Pancreas (tissue), 10 donors: Measurements from ENCODE around the gene DLX1. TPM values are rescaled to one million over a fixed set of nuclear protein-coding genes. Genes with fewer than 3 reads are reported as not detected.

Experiments used
- ATAC-seq, 4 donors: fragments of 200-7000 bp; cut with Tn5 transposase; one replicate each; pipeline versions ENCODE4 v1.8.0 to v1.9.1; 2020; ENCODE audit warnings: mild to moderate bottlenecking in 4 of 4, moderate library complexity in 4 of 4
- DNase-seq, 6 donors: peaks; one replicate each; pipeline ENCODE4 v3.0.0-alpha.2; 2020
- FAIRE-seq: peaks from 2 replicates; lab custom pipeline; 2012; peaks lifted over from hg19 to GRCh38; lab: Jason Lieb, UNC
- H3K27ac ChIP-seq, 4 donors: fragments of 200-600 bp; sonication (generic); 1 replicate in 3 of 4; 2 replicates in 1 of 4; pipeline versions ENCODE4 v1.5.0 to v1.8.0; 2020
- H3K27me3 ChIP-seq, 4 donors: fragments of 200-600 bp; one replicate each; pipeline ENCODE4 v1.8.0; 2021
- H3K36me3 ChIP-seq, 3 donors: fragments of 200-600 bp; sonication (generic) in 1 of 3; one replicate each; pipeline versions ENCODE4 v1.5.0 to v1.8.0; 2020 to 2021
- H3K4me1 ChIP-seq, 3 donors: fragments of 200-600 bp; one replicate each; pipeline ENCODE4 v1.8.0; 2021
- H3K4me3 ChIP-seq, 4 donors: fragments of 200-600 bp; sonication (generic) in 2 of 4; one replicate each; pipeline versions ENCODE4 v1.5.0 to v1.8.0; 2020 to 2021
- H3K9me3 ChIP-seq, 4 donors: fragments of 200-600 bp; one replicate each; pipeline ENCODE4 v1.8.0; 2021
- WGBS, 2 donors: extraction: QIAGEN DNeasy Blood & Tissue Kit; methylation state at CpG; one replicate each; pipeline ENCODE4 v1.1.7; 2013; 5-methylcytosine and 5-hydroxymethylcytosine counted together
- intact Hi-C, 3 donors: fragments of 100-400 bp; cut with DNase I; formaldehyde crosslinking; loops; one replicate each; pipeline versions ENCODE4 v1.11.1 to v1.14.2; 2022
- polyA plus RNA-seq, 2 donors: library from polyadenylated mRNA; stranded (reverse); fragments of 200-250 nt; gene quantifications; one replicate each; pipeline ENCODE4 v1.2.3, GENCODE V29; 2013
- total RNA-seq, 6 donors: library from RNA; stranded (reverse); fragmentation: NEBNext Ultra II Directional in 4 of 6; extraction: Animal tissue kit (Norgen Biotek cat#: 25700) in 4 of 6; gene quantifications; one replicate each; pipeline versions ENCODE4 v1.2.1 to v1.2.4, GENCODE V29; 2021 to 2023
- TF ChIP-seq, protein P1 (sequence below), 4 donors: fragments of 200-600 bp; sonication (generic) in 3 of 4; IDR thresholded peaks; one replicate each; pipeline versions ENCODE4 v1.5.0 to v1.8.0; 2021; ENCODE audit warnings: antibody characterized with exemption in 4 of 4
- donor health status: healthy with polysubstance abuse.
- donor health status: DM: no; HTN: no; CAD: no; lungs with moderate emphysema.
- donor health status: DM: no; HTN: no; CAD: no.
- donor health status: control.
- donor health status: control.
- donor health status: Bipolar disorder and iron deficiency.
- donor health status: DM: yes; HTN: yes; CAD: no.
- donor health status: DM: no; HTN: no; CAD: no.
- donor health status: DM: no; HTN: no; CAD: no.
- donor health status: DM: yes; HTN: yes; CAD: no.

The DLX1 gene
- total and polyA plus RNA-seq, 8 donors, result 0.15 to 0.26 (median 0.25) TPM; not detected in 5

DNA sequence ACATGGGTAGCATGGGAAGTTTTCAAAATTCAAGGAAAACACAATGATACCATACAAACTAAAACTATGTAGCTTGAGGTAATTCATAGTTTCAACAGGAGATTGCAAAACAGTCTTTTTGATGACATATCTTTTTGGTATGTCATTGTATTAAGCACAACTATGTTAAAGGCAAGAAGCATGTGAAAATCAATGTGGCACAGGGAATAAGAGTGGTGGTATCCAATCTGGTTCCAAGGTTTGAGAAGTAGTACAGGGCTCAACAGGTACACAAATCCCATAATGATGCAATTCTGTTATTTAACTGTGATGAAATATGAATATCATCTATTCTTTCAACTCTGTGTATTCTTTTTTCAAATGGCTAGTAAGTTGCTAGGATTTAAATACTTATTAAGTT is 33.8 kb downstream of the DLX1 start:
- Histone ChIP-seq H3K9me3 (no peaks in the 10 kb centered on the region), H3K4me3 (no peak overlapping the region), H3K27me3 (peaks cover 0 to 3% (median 0%) of the 10 kb centered on the region in 4 donors), H3K27ac (no peak overlapping the region), H3K4me1 (no peaks in the 10 kb centered on the region), H3K36me3 (no peaks in the 10 kb centered on the region)
- intact Hi-C loops, result no loop called here
- FAIRE-seq (no peak), ATAC-seq (no peak), DNase-seq (no peak)
- TF ChIP-seq, protein P1, sequence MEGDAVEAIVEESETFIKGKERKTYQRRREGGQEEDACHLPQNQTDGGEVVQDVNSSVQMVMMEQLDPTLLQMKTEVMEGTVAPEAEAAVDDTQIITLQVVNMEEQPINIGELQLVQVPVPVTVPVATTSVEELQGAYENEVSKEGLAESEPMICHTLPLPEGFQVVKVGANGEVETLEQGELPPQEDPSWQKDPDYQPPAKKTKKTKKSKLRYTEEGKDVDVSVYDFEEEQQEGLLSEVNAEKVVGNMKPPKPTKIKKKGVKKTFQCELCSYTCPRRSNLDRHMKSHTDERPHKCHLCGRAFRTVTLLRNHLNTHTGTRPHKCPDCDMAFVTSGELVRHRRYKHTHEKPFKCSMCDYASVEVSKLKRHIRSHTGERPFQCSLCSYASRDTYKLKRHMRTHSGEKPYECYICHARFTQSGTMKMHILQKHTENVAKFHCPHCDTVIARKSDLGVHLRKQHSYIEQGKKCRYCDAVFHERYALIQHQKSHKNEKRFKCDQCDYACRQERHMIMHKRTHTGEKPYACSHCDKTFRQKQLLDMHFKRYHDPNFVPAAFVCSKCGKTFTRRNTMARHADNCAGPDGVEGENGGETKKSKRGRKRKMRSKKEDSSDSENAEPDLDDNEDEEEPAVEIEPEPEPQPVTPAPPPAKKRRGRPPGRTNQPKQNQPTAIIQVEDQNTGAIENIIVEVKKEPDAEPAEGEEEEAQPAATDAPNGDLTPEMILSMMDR (IDR thresholded peaks at IDR 0.05), result no peak

DNA sequence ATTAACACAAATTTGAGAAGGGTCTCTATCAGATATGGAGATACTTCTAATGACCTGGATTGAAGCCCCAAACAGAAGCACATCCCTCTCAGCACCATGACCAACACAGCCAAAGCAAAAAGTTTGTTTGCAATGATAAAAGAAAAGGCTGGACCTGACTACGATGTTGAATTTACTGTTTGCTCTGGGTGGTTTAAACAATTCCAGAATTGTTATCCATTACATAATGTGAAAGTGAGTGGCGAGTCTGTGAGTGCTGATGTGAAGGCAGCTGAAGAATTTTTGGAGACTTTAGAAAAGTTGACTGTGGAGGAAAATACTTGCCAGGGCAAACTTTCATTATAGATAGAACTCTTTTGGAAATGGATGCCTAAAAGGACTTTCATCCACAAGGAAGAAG is 34.8 kb downstream of the DLX1 start:
- Histone ChIP-seq H3K9me3 (no peaks in the 10 kb centered on the region), H3K4me3 (no peak overlapping the region), H3K27ac (no peak overlapping the region), H3K27me3 (peaks cover 0 to 3% (median 0%) of the 10 kb centered on the region in 4 donors), H3K4me1 (no peaks in the 10 kb centered on the region), H3K36me3 (no peaks in the 10 kb centered on the region)
- intact Hi-C loops, result no loop called here
- DNase-seq (no peak), ATAC-seq (no peak), FAIRE-seq (no peak)
- TF ChIP-seq, protein P1 (IDR thresholded peaks at IDR 0.05), result no peak
- 21 to 25% methylated on average over 2 of the region's 2 CpGs for WGBS, 2 donors

DNA sequence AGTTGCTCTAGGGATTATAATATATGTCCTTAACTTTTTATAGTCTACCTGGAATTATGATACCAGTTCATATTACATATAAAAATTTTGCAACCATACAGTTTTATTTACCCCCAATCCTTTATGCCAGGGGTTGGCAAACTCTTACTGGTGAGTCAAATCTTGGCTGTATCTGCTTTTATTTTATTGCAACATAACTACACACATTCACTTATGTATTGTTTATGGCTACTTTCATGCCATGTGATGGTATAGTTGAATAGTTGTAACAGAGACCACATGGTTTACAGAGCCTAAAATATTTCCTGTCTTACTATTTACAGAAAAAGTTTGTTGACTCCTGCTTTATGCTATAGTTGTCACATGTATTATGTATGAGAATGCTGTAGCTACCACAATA is 43.2 kb downstream of the DLX1 start:
- no peak for DNase-seq
- H3K27ac ChIP-seq, result no peak overlapping the region
- FAIRE-seq, result no peak
- H3K4me1 ChIP-seq, result no peaks in the 10 kb centered on the region
- H3K4me3 ChIP-seq, result no peak overlapping the region
- H3K9me3 ChIP-seq, result no peaks in the 10 kb centered on the region
- no peak for ATAC-seq
- H3K27me3 ChIP-seq, result no peaks in the 10 kb centered on the region
- TF ChIP-seq, protein P1 (IDR thresholded peaks at IDR 0.05), result no peak
- no peaks in the 10 kb centered on the region for H3K36me3 ChIP-seq
- intact Hi-C loops, result no loop called here

DNA sequence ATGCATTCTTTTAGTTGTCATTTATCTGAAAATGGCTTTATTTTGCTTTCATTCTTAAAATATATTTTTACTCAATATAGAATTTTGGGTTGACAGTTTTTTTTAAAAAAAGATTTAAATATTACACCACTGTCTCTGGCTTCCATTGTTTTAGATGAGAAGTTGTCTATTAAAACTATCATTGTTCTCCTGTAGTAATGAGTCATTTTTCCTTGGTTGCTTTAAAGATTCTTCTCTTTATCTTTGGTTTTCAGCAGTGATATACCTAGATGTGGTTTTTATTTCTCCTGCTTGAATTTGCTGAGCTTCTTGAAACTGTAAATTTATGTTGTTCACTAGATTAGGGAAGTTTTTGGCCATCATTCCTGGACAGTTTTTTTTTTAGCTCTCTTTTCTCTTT is 44.1 kb downstream of the DLX1 start:
- DNase-seq, result no peak
- no peak for FAIRE-seq
- no peak for ATAC-seq
- Histone ChIP-seq H3K9me3 (no peaks in the 10 kb centered on the region), H3K27me3 (no peaks in the 10 kb centered on the region), H3K36me3 (no peaks in the 10 kb centered on the region), H3K27ac (no peak overlapping the region), H3K4me3 (no peak overlapping the region), H3K4me1 (no peaks in the 10 kb centered on the region)
- TF ChIP-seq, protein P1 (IDR thresholded peaks at IDR 0.05), result no peak
- intact Hi-C loops, result no loop called here

DNA sequence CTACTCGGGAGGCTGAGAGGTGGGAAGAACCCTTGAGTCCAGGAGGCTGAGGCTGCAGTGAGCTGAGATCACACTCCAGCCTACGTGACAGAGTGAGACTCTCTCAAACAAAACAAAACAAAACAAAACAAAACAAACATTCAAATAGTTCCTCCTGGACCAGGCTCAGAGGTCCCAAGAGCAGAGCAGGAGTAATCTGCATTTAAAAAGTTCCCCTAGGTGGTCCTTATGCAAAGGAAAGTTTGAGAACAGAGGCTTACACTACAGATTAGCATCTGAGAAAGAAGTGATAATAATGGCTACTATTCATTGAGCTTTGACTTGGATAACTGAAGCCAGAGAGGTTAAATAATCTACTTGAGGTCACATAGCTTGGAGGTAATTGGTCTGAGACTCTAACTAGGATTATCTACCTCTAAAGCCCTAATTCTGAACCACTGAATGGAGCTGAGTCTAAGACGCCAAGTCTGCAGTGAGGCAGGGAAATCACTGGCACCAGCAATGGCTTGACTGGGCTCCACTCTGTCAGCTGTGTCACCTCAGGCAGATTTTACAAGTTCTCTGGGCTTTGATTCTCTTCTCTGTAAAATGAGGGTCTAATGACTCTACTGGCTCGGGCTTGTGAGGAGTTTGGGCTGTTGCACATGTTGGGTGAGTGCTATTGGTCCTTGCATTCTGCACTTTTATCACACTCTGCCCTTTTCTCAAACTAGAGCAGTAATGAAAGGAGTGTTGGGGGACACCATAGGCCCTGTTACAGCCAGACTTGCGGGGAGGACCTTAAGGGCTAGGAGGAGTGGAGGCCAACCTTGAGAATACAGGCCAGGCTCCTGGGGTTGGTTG is 46.6 kb downstream of the DLX1 start:
- FAIRE-seq (no peak), DNase-seq (no peak), ATAC-seq (no peak)
- WGBS, 2 donors, result 82% methylated on average over 5 of the region's 5 CpGs
- intact Hi-C loops, result no loop called here
- TF ChIP-seq, protein P1 (IDR thresholded peaks at IDR 0.05), result no peak
- no peaks in the 10 kb centered on the region for H3K9me3 ChIP-seq
- no peaks in the 10 kb centered on the region for H3K36me3 ChIP-seq
- no peaks in the 10 kb centered on the region for H3K27me3 ChIP-seq
- no peak overlapping the region for H3K27ac ChIP-seq
- H3K4me3 ChIP-seq, result no peak overlapping the region
- no peaks in the 10 kb centered on the region for H3K4me1 ChIP-seq
